ENCODE results near the gene DAZAP1.

The DAZAP1 gene

GRCh38 chr19:1366296-1366695 is 41.1 kb upstream of the DAZAP1 start:
- H3K4me1 ChIP-seq (ENCODE audit: control insufficient read depth in 1 of 2, insufficient read depth in 2 of 2, low read length in 2 of 2): peaks cover 7 to 13% of the 10 kb centered on the region in 2 donors
- H3K27me3 ChIP-seq (ENCODE audit: control insufficient read depth in 1 of 2, insufficient read depth in 2 of 2, low read length in 2 of 2): no peaks in the 10 kb centered on the region
- no peak overlapping the region for H3K4me3 ChIP-seq (ENCODE audit: low read depth in 1 of 2, low read length in 2 of 2)
- no peak overlapping the region for H3K9ac ChIP-seq (ENCODE audit: low read depth in 1 of 2, low read length in 2 of 2)
- peaks cover 31 to 53% of the 10 kb centered on the region in 2 donors for H3K36me3 ChIP-seq (ENCODE audit: control insufficient read depth in 1 of 2, insufficient read depth in 2 of 2, low read length in 2 of 2)
- no peak overlapping the region for H3K27ac ChIP-seq (ENCODE audit: low read depth, low read length)
- no peaks in the 10 kb centered on the region for H3K9me3 ChIP-seq (ENCODE audit: control insufficient read depth in 1 of 2, low read length in 2 of 2)

GRCh38 chr19:1366899-1367870 is 40.2 kb upstream of the DAZAP1 start:
- Histone ChIP-seq H3K27me3 (ENCODE audit: control insufficient read depth in 1 of 2, insufficient read depth in 2 of 2, low read length in 2 of 2) (no peaks in the 10 kb centered on the region), H3K36me3 (ENCODE audit: control insufficient read depth in 1 of 2, insufficient read depth in 2 of 2, low read length in 2 of 2) (peaks cover 31 to 49% of the 10 kb centered on the region in 2 donors), H3K9me3 (ENCODE audit: control insufficient read depth in 1 of 2, low read length in 2 of 2) (no peaks in the 10 kb centered on the region), H3K9ac (ENCODE audit: low read depth in 1 of 2, low read length in 2 of 2) (no peak overlapping the region), H3K4me3 (ENCODE audit: low read depth in 1 of 2, low read length in 2 of 2) (no peak overlapping the region), H3K27ac (ENCODE audit: low read depth, low read length) (no peak overlapping the region), H3K4me1 (ENCODE audit: control insufficient read depth in 1 of 2, insufficient read depth in 2 of 2, low read length in 2 of 2) (peaks cover 7 to 10% of the 10 kb centered on the region in 2 donors)

GRCh38 chr19:1369214-1369805 is 38.1 kb upstream of the DAZAP1 start:
- no peaks in the 10 kb centered on the region for H3K9me3 ChIP-seq (ENCODE audit: control insufficient read depth in 1 of 2, low read length in 2 of 2)
- H3K27me3 ChIP-seq (ENCODE audit: control insufficient read depth in 1 of 2, insufficient read depth in 2 of 2, low read length in 2 of 2): no peaks in the 10 kb centered on the region
- no peak overlapping the region for H3K4me3 ChIP-seq (ENCODE audit: low read depth in 1 of 2, low read length in 2 of 2)
- peaks cover 18 to 19% of the 10 kb centered on the region in 2 donors for H3K4me1 ChIP-seq (ENCODE audit: control insufficient read depth in 1 of 2, insufficient read depth in 2 of 2, low read length in 2 of 2)
- no peak overlapping the region for H3K27ac ChIP-seq (ENCODE audit: low read depth, low read length)
- no peak overlapping the region for H3K9ac ChIP-seq (ENCODE audit: low read depth in 1 of 2, low read length in 2 of 2)
- peaks cover 23 to 40% of the 10 kb centered on the region in 2 donors for H3K36me3 ChIP-seq (ENCODE audit: control insufficient read depth in 1 of 2, insufficient read depth in 2 of 2, low read length in 2 of 2)

GRCh38 chr19:1370579-1371361 is 36.6 kb upstream of the DAZAP1 start:
- no peaks in the 10 kb centered on the region for H3K27me3 ChIP-seq (ENCODE audit: control insufficient read depth in 1 of 2, insufficient read depth in 2 of 2, low read length in 2 of 2)
- H3K36me3 ChIP-seq (ENCODE audit: control insufficient read depth in 1 of 2, insufficient read depth in 2 of 2, low read length in 2 of 2): peaks cover 20 to 45% of the 10 kb centered on the region in 2 donors
- no peaks in the 10 kb centered on the region for H3K9me3 ChIP-seq (ENCODE audit: control insufficient read depth in 1 of 2, low read length in 2 of 2)
- peaks cover 18 to 22% of the 10 kb centered on the region in 2 donors for H3K4me1 ChIP-seq (ENCODE audit: control insufficient read depth in 1 of 2, insufficient read depth in 2 of 2, low read length in 2 of 2)
- H3K4me3 ChIP-seq (ENCODE audit: low read depth in 1 of 2, low read length in 2 of 2): no peak overlapping the region
- no peak overlapping the region for H3K9ac ChIP-seq (ENCODE audit: low read depth in 1 of 2, low read length in 2 of 2)
- no peak overlapping the region for H3K27ac ChIP-seq (ENCODE audit: low read depth, low read length)

- Histone ChIP-seq H3K27ac (ENCODE audit: low read depth, low read length) (peak overlapping the region; percentile 20), H3K9ac (ENCODE audit: low read depth in 1 of 2, low read length in 2 of 2) (peak overlapping the region in 1 of 2 donors; percentile 59), H3K4me1 (ENCODE audit: control insufficient read depth in 1 of 2, insufficient read depth in 2 of 2, low read length in 2 of 2) (peaks cover 18 to 22% of the 10 kb centered on the region in 2 donors), H3K9me3 (ENCODE audit: control insufficient read depth in 1 of 2, low read length in 2 of 2) (no peaks in the 10 kb centered on the region), H3K4me3 (ENCODE audit: low read depth in 1 of 2, low read length in 2 of 2) (peak overlapping the region; percentile 21 to 35), H3K36me3 (ENCODE audit: control insufficient read depth in 1 of 2, insufficient read depth in 2 of 2, low read length in 2 of 2) (peaks cover 16 to 47% of the 10 kb centered on the region in 2 donors), H3K27me3 (ENCODE audit: control insufficient read depth in 1 of 2, insufficient read depth in 2 of 2, low read length in 2 of 2) (no peaks in the 10 kb centered on the region)
These were observed 34.3 kb upstream of the DAZAP1 start for GRCh38 chr19:1373042-1373533.

GRCh38 chr19:1373534-1374249 is 33.7 kb upstream of the DAZAP1 start:
- Histone ChIP-seq H3K4me3 (ENCODE audit: low read depth in 1 of 2, low read length in 2 of 2) (peak overlapping the region in 1 of 2 donors; percentile 15), H3K4me1 (ENCODE audit: control insufficient read depth in 1 of 2, insufficient read depth in 2 of 2, low read length in 2 of 2) (peaks cover 18 to 22% of the 10 kb centered on the region in 2 donors), H3K27ac (ENCODE audit: low read depth, low read length) (peak overlapping the region; percentile 20), H3K27me3 (ENCODE audit: control insufficient read depth in 1 of 2, insufficient read depth in 2 of 2, low read length in 2 of 2) (no peaks in the 10 kb centered on the region), H3K9me3 (ENCODE audit: control insufficient read depth in 1 of 2, low read length in 2 of 2) (no peaks in the 10 kb centered on the region), H3K36me3 (ENCODE audit: control insufficient read depth in 1 of 2, insufficient read depth in 2 of 2, low read length in 2 of 2) (peaks cover 16 to 47% of the 10 kb centered on the region in 2 donors), H3K9ac (ENCODE audit: low read depth in 1 of 2, low read length in 2 of 2) (peak overlapping the region; percentile 32 to 59)

GRCh38 chr19:1374250-1374577 is 33.2 kb upstream of the DAZAP1 start:
- H3K4me1 ChIP-seq (ENCODE audit: control insufficient read depth in 1 of 2, insufficient read depth in 2 of 2, low read length in 2 of 2): peaks cover 18 to 22% of the 10 kb centered on the region in 2 donors
- H3K4me3 ChIP-seq (ENCODE audit: low read depth in 1 of 2, low read length in 2 of 2): no peak overlapping the region
- no peaks in the 10 kb centered on the region for H3K9me3 ChIP-seq (ENCODE audit: control insufficient read depth in 1 of 2, low read length in 2 of 2)
- peaks cover 16 to 45% of the 10 kb centered on the region in 2 donors for H3K36me3 ChIP-seq (ENCODE audit: control insufficient read depth in 1 of 2, insufficient read depth in 2 of 2, low read length in 2 of 2)
- H3K27me3 ChIP-seq (ENCODE audit: control insufficient read depth in 1 of 2, insufficient read depth in 2 of 2, low read length in 2 of 2): no peaks in the 10 kb centered on the region
- H3K9ac ChIP-seq (ENCODE audit: low read depth in 1 of 2, low read length in 2 of 2): peak overlapping the region in 1 of 2 donors; percentile 32
- H3K27ac ChIP-seq (ENCODE audit: low read depth, low read length): no peak overlapping the region

GRCh38 chr19:1376415-1376805 is 31.0 kb upstream of the DAZAP1 start:
- Histone ChIP-seq H3K36me3 (ENCODE audit: control insufficient read depth in 1 of 2, insufficient read depth in 2 of 2, low read length in 2 of 2) (peaks cover 3 to 25% of the 10 kb centered on the region in 2 donors), H3K9me3 (ENCODE audit: control insufficient read depth in 1 of 2, low read length in 2 of 2) (no peaks in the 10 kb centered on the region), H3K4me1 (ENCODE audit: control insufficient read depth in 1 of 2, insufficient read depth in 2 of 2, low read length in 2 of 2) (peaks cover 18 to 22% of the 10 kb centered on the region in 2 donors)

GRCh38 chr19:1377176-1377964 is 30.0 kb upstream of the DAZAP1 start:
- no peak overlapping the region for H3K9ac ChIP-seq (ENCODE audit: low read depth in 1 of 2, low read length in 2 of 2)

More at GRCh38 chr19:1376415-1376805, 31.0 kb upstream of the DAZAP1 start:
- H3K27ac ChIP-seq (ENCODE audit: low read depth, low read length): no peak overlapping the region
- no peak overlapping the region for H3K4me3 ChIP-seq (ENCODE audit: low read depth in 1 of 2, low read length in 2 of 2)
- no peak overlapping the region for H3K9ac ChIP-seq (ENCODE audit: low read depth in 1 of 2, low read length in 2 of 2)
- no peaks in the 10 kb centered on the region for H3K27me3 ChIP-seq (ENCODE audit: control insufficient read depth in 1 of 2, insufficient read depth in 2 of 2, low read length in 2 of 2)

More at GRCh38 chr19:1377176-1377964, 30.0 kb upstream of the DAZAP1 start:
- no peaks in the 10 kb centered on the region for H3K27me3 ChIP-seq (ENCODE audit: control insufficient read depth in 1 of 2, insufficient read depth in 2 of 2, low read length in 2 of 2)
- peaks cover 18 to 22% of the 10 kb centered on the region in 2 donors for H3K4me1 ChIP-seq (ENCODE audit: control insufficient read depth in 1 of 2, insufficient read depth in 2 of 2, low read length in 2 of 2)
- H3K36me3 ChIP-seq (ENCODE audit: control insufficient read depth in 1 of 2, insufficient read depth in 2 of 2, low read length in 2 of 2): peaks cover 3 to 24% of the 10 kb centered on the region in 2 donors
- no peaks in the 10 kb centered on the region for H3K9me3 ChIP-seq (ENCODE audit: control insufficient read depth in 1 of 2, low read length in 2 of 2)
- no peak overlapping the region for H3K27ac ChIP-seq (ENCODE audit: low read depth, low read length)
- H3K4me3 ChIP-seq (ENCODE audit: low read depth in 1 of 2, low read length in 2 of 2): no peak overlapping the region
